Measurements from ENCODE around the gene DAD1.

DNA sequence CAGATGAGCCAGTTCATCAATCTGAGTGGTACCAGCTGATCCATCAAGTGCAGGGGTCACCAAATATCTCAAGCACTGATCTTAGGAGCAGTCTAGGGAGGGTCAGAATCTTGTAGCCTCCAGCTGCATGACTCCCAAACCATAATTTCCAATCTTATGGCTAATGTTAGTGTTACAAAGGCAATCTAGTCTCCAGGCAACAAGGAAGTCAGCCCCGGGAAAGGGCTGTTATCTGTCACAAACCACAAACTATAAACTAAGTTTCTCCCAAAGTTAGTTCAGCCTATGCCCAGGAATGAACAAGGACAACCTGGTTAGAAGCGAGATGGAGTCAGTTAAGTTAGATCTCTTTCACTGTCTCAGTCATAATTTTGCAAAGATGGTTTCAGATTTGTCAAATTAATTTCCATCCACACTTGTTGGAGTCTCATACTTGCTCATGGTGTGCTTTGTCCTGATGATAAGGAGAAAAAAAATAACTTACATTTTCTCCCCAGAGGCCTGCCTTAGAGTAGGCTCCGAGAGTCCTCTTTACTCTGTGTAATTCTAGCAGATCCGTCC lies 5.2 kb upstream of the DAD1 start:
- TF ChIP-seq, protein P1, sequence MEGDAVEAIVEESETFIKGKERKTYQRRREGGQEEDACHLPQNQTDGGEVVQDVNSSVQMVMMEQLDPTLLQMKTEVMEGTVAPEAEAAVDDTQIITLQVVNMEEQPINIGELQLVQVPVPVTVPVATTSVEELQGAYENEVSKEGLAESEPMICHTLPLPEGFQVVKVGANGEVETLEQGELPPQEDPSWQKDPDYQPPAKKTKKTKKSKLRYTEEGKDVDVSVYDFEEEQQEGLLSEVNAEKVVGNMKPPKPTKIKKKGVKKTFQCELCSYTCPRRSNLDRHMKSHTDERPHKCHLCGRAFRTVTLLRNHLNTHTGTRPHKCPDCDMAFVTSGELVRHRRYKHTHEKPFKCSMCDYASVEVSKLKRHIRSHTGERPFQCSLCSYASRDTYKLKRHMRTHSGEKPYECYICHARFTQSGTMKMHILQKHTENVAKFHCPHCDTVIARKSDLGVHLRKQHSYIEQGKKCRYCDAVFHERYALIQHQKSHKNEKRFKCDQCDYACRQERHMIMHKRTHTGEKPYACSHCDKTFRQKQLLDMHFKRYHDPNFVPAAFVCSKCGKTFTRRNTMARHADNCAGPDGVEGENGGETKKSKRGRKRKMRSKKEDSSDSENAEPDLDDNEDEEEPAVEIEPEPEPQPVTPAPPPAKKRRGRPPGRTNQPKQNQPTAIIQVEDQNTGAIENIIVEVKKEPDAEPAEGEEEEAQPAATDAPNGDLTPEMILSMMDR (IDR thresholded peaks at IDR 0.05; ENCODE audit: control extremely low read depth in 1 of 3, insufficient read depth in 1 of 3, low read depth in 1 of 3, low read length in 3 of 3) = no peak
- no peak for TF ChIP-seq RFX5 (IDR thresholded peaks at IDR 0.05; ENCODE audit: borderline replicate concordance, low read depth, low read length)
- no peak for TF ChIP-seq EP300 (IDR thresholded peaks at IDR 0.05; ENCODE audit: borderline replicate concordance in 1 of 2, low read depth in 2 of 2, low read length in 2 of 2)
- no peak for TF ChIP-seq TAF1 (IDR thresholded peaks at IDR 0.05; ENCODE audit: low read depth, low read length)
- no peak for TF ChIP-seq POLR2A (IDR thresholded peaks at IDR 0.05; ENCODE audit: control extremely low read depth in 1 of 2, low read depth in 2 of 2, low read length in 2 of 2)
- no peak for TF ChIP-seq EZH2 (IDR thresholded peaks at IDR 0.05; ENCODE audit: low read depth, low read length, severe bottlenecking)
- TF ChIP-seq SP2 (IDR thresholded peaks at IDR 0.05; ENCODE audit: low read length) = no peak
- TF ChIP-seq CEBPB (IDR thresholded peaks at IDR 0.05; ENCODE audit: low read depth, low read length) = no peak
- no peak for TF ChIP-seq FOSL1 (IDR thresholded peaks at IDR 0.05; ENCODE audit: insufficient read depth, low read depth, low read length)
- TF ChIP-seq POLR2AphosphoS5 (IDR thresholded peaks at IDR 0.05; ENCODE audit: low read depth, low read length) = no peak
- TF ChIP-seq BCL11A (IDR thresholded peaks at IDR 0.05; ENCODE audit: low read depth in 2 of 2, low read length in 2 of 2) = no peak
- TF ChIP-seq SIN3A (conservative IDR thresholded peaks at IDR 0.05 in 1 of 2, IDR thresholded peaks at IDR 0.05 in 1 of 2; ENCODE audit: low read depth in 1 of 2, low read length in 2 of 2) = no peak
